Trophoblast cell (in vitro differentiated cells and primary cell): Measurements from ENCODE around the gene TAS2R5. TPM values are rescaled to one million over a fixed set of nuclear protein-coding genes. Genes with fewer than 3 reads are reported as not detected.

ENCODE experiments used
- DNase-seq, 2 donors: peaks; one replicate each; pipeline ENCODE4 v3.0.0-alpha.2; 2016
- H2AFZ ChIP-seq: 2 replicates; pipeline ENCODE4 v1.6.1; 2013; ENCODE audit warnings: low read length, moderate library complexity, mild to moderate bottlenecking; ENCODE audit not compliant: insufficient read depth, poor library complexity
- H2AK5ac ChIP-seq: 2 replicates; pipeline ENCODE4 v1.6.1; 2013; ENCODE audit warnings: mild to moderate bottlenecking, low read length
- H2BK120ac ChIP-seq: 2 replicates; pipeline ENCODE4 v1.6.1; 2013; ENCODE audit warnings: low read length, mild to moderate bottlenecking, moderate library complexity; ENCODE audit not compliant: insufficient read depth, poor library complexity
- H2BK12ac ChIP-seq: 2 replicates; pipeline ENCODE4 v1.6.1; 2013; ENCODE audit warnings: mild to moderate bottlenecking, low read length, moderate library complexity
- H2BK5ac ChIP-seq: 2 replicates; pipeline ENCODE4 v1.6.1; 2013; ENCODE audit warnings: low read length, low read depth, moderate library complexity, mild to moderate bottlenecking; ENCODE audit not compliant: poor library complexity
- H3K14ac ChIP-seq: 2 replicates; pipeline ENCODE4 v1.6.1; 2013; ENCODE audit warnings: mild to moderate bottlenecking, low read length
- H3K18ac ChIP-seq: 2 replicates; pipeline ENCODE4 v1.6.1; 2013; ENCODE audit warnings: mild to moderate bottlenecking, low read length
- H3K23ac ChIP-seq: 2 replicates; pipeline ENCODE4 v1.6.1; 2013; ENCODE audit warnings: low read length
- H3K27ac ChIP-seq: 2 replicates; pipeline ENCODE4 v1.5.1; 2013; ENCODE audit warnings: low read depth, mild to moderate bottlenecking, inconsistent platforms, low read length, moderate library complexity
- H3K27me3 ChIP-seq: 2 replicates; pipeline ENCODE4 v1.6.1; 2013; ENCODE audit warnings: inconsistent platforms, mild to moderate bottlenecking, low read length, moderate library complexity; ENCODE audit not compliant: insufficient read depth
- H3K36me3 ChIP-seq, 2 experiments: 1 replicate in 1 of 2; 2 replicates in 1 of 2; pipeline ENCODE4 v1.6.1; 2013; ENCODE audit warnings: low read length in 2 of 2, mild to moderate bottlenecking in 2 of 2, moderate library complexity in 1 of 2; ENCODE audit not compliant: insufficient read depth in 2 of 2, control insufficient read depth in 1 of 2
- H3K4ac ChIP-seq: 2 replicates; pipeline ENCODE4 v1.6.1; 2013; ENCODE audit warnings: low read depth, mild to moderate bottlenecking, low read length, moderate library complexity
- H3K4me1 ChIP-seq, 2 experiments: 1 replicate in 1 of 2; 2 replicates in 1 of 2; pipeline ENCODE4 v1.6.1; 2013; ENCODE audit warnings: low read length in 2 of 2, mild to moderate bottlenecking in 2 of 2, moderate library complexity in 1 of 2; ENCODE audit not compliant: insufficient read depth in 2 of 2, control insufficient read depth in 1 of 2
- H3K4me2 ChIP-seq: 2 replicates; pipeline ENCODE4 v1.6.1; 2013; ENCODE audit warnings: inconsistent platforms, mild to moderate bottlenecking, low read length, moderate library complexity
- H3K4me3 ChIP-seq: 2 replicates; pipeline ENCODE4 v1.5.1; 2013; ENCODE audit warnings: mild to moderate bottlenecking, low read depth, low read length, inconsistent platforms
- H3K79me1 ChIP-seq: one replicate; pipeline ENCODE4 v1.6.1; 2013; ENCODE audit warnings: low read length
- H3K79me2 ChIP-seq: 2 replicates; pipeline ENCODE4 v1.6.1; 2013; ENCODE audit warnings: low read length, mild to moderate bottlenecking; ENCODE audit not compliant: control insufficient read depth, insufficient read depth, poor library complexity
- H3K9ac ChIP-seq: 2 replicates; pipeline ENCODE4 v1.6.1; 2013; ENCODE audit warnings: mild to moderate bottlenecking, low read length
- H3K9me3 ChIP-seq: 2 replicates; pipeline ENCODE4 v1.6.1; 2013; ENCODE audit warnings: low read depth, mild to moderate bottlenecking, control low read depth, inconsistent platforms, low read length; ENCODE audit not compliant: insufficient read depth
- H4K12ac ChIP-seq: 2 replicates; pipeline ENCODE4 v1.6.1; 2013; ENCODE audit warnings: low read depth, mild to moderate bottlenecking, low read length, moderate library complexity
- H4K8ac ChIP-seq: 2 replicates; pipeline ENCODE4 v1.6.1; 2013; ENCODE audit warnings: low read depth, mild to moderate bottlenecking, low read length, moderate library complexity
- H4K91ac ChIP-seq: one replicate; pipeline ENCODE4 v1.6.1; 2013; ENCODE audit warnings: low read depth, mild to moderate bottlenecking, low read length, moderate library complexity
- WGBS: extraction: QIAGEN DNeasy Blood & Tissue Kit; methylation state at CpG from one replicate; pipeline ENCODE4 v1.1.7; 2013; ENCODE audit warnings: missing lambda C conversion rate; ENCODE audit not compliant: insufficient read length, insufficient coverage; ENCODE audit errors: extremely low coverage; 5-methylcytosine and 5-hydroxymethylcytosine counted together
- polyA plus RNA-seq: library from polyadenylated mRNA; stranded (reverse); fragments of 200-250 nt; gene quantifications from 2 replicates; pipeline ENCODE4 v1.2.3, GENCODE V29; 2013

The TAS2R5 gene, protein sequence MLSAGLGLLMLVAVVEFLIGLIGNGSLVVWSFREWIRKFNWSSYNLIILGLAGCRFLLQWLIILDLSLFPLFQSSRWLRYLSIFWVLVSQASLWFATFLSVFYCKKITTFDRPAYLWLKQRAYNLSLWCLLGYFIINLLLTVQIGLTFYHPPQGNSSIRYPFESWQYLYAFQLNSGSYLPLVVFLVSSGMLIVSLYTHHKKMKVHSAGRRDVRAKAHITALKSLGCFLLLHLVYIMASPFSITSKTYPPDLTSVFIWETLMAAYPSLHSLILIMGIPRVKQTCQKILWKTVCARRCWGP
- polyA plus RNA-seq, result 0.31 and 0.42 TPM in 2 replicates

DNA sequence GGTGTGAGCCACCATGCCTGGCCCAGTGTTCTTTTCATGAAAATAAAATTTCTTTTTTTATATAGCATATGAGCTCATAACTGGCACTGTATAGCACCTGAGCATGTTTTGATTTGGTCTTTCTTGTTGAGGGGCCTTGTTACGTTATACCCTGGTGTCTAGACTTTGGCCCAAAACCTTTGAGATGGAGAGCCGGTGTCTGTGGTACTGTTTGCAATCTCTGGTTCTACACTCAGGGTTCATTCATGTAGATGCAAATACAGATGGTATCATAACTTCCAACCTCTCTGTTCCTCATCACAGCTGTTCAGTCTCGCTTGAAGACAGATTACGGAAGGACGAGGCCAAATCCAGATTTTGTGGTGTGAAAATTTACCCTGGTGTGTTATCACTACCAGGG lies at the start of gene TAS2R5:
Gene TAS2R5, plus strand, starts transcription at position 301 of the 400 bp plus-strand sequence. CDS start 145 bp downstream, outside the sequence.
- no peaks in the 10 kb centered on the region for H3K79me1 ChIP-seq
- H3K36me3 ChIP-seq, result peaks cover 10 to 11% of the 10 kb centered on the region in 2 experiments
- no peak for DNase-seq
- no peaks in the 10 kb centered on the region for H3K27me3 ChIP-seq
- no peak within 1 kb of the TSS for H3K27ac ChIP-seq
- H4K12ac ChIP-seq, result no peak within 1 kb of the TSS
- no peak within 1 kb of the TSS for H3K4ac ChIP-seq
- H3K9ac ChIP-seq, result no peak within 1 kb of the TSS
- H3K4me2 ChIP-seq, result no peak within 1 kb of the TSS
- no peaks in the 10 kb centered on the region for H3K9me3 ChIP-seq
- no peak within 1 kb of the TSS for H3K4me3 ChIP-seq
- H3K23ac ChIP-seq, result no peak within 1 kb of the TSS
- H2AFZ ChIP-seq, result no peak within 1 kb of the TSS
- no peak within 1 kb of the TSS for H2BK5ac ChIP-seq
- no peak within 1 kb of the TSS for H2BK12ac ChIP-seq
- H3K14ac ChIP-seq, result no peak within 1 kb of the TSS
- no peak within 1 kb of the TSS for H2AK5ac ChIP-seq
- H3K18ac ChIP-seq, result no peak within 1 kb of the TSS
- H4K91ac ChIP-seq, result no peak within 1 kb of the TSS
- WGBS, result no CpG with 5 or more reads among the region's 5 CpGs
- no peaks in the 10 kb centered on the region for H3K4me1 ChIP-seq
- H2BK120ac ChIP-seq, result no peak within 1 kb of the TSS
- H4K8ac ChIP-seq, result no peak within 1 kb of the TSS
- H3K79me2 ChIP-seq, result no peaks in the 10 kb centered on the region

DNA sequence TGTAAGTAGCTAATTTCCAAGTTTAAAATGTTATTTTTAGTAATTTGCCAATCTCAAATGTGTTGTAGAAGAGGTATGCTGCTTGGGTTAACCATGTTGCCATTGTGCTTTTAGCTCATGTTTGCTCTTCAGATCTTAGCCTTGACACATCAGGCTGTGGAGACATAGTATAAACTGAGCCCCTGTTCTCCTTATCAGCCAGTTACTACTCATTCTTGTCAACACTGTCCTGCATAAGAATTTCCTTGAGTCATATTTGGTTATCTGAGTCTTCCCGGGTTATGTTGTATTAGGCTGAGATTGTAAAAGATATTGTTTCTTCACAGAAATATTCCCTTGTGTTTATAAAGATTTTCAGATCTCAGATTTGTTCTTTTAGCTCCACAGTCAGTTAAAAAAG lies 47.8 kb upstream of the TAS2R5 start:
- WGBS, result no CpG with 5 or more reads among the region's 1 CpG
- H3K9ac ChIP-seq, result no peak overlapping the region
- no peak overlapping the region for H2BK5ac ChIP-seq
- no peak overlapping the region for H4K8ac ChIP-seq
- H3K18ac ChIP-seq, result no peak overlapping the region
- no peak overlapping the region for H3K4ac ChIP-seq
- peaks cover 0 to 6% of the 10 kb centered on the region in 2 experiments for H3K4me1 ChIP-seq
- DNase-seq, result peak in 1 of 2 donors; percentile 56
- peaks cover 2% of the 10 kb centered on the region for H3K79me1 ChIP-seq
- no peak overlapping the region for H4K91ac ChIP-seq
- no peak overlapping the region for H3K14ac ChIP-seq
- no peak overlapping the region for H2AK5ac ChIP-seq
- no peak overlapping the region for H3K4me2 ChIP-seq
- no peak overlapping the region for H3K27ac ChIP-seq
- H2AFZ ChIP-seq, result no peak overlapping the region
- H4K12ac ChIP-seq, result no peak overlapping the region
- H3K23ac ChIP-seq, result no peak overlapping the region
- H3K4me3 ChIP-seq, result no peak overlapping the region
- H3K27me3 ChIP-seq, result no peaks in the 10 kb centered on the region
- H3K79me2 ChIP-seq, result peaks cover 5% of the 10 kb centered on the region
- H2BK120ac ChIP-seq, result no peak overlapping the region
- H2BK12ac ChIP-seq, result no peak overlapping the region
- no peaks in the 10 kb centered on the region for H3K9me3 ChIP-seq
- H3K36me3 ChIP-seq, result peaks cover 18 to 32% of the 10 kb centered on the region in 2 experiments

DNA sequence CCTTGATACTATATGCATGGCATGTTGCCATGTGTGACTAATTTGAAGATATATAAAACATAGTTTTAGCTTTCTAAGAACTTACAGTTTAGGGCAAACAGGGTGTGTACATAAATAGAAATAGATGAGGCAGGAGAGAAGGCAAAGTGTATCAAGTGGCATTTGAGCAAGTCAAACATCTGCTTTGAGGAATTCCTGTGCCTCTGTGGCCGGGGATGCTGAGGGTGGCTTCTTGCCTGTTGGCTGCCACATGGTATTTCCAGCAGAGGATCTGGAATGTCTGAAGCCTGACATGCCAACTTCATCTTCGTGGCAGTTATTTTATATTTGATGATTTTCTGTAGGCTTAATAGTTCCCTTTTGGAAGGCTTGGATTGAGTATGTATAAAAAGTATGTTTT lies 45.9 kb upstream of the TAS2R5 start:
- no peak overlapping the region for H3K27ac ChIP-seq
- no peak overlapping the region for H3K9ac ChIP-seq
- no peaks in the 10 kb centered on the region for H3K9me3 ChIP-seq
- H3K27me3 ChIP-seq, result no peaks in the 10 kb centered on the region
- H4K8ac ChIP-seq, result no peak overlapping the region
- H2AFZ ChIP-seq, result no peak overlapping the region
- H3K4me2 ChIP-seq, result no peak overlapping the region
- peaks cover 18 to 35% of the 10 kb centered on the region in 2 experiments for H3K36me3 ChIP-seq
- no peak overlapping the region for H4K91ac ChIP-seq
- peaks cover 0 to 3% of the 10 kb centered on the region in 2 experiments for H3K4me1 ChIP-seq
- no peaks in the 10 kb centered on the region for H3K79me1 ChIP-seq
- no peak overlapping the region for H2BK12ac ChIP-seq
- no peak overlapping the region for H4K12ac ChIP-seq
- WGBS, result no CpG with 5 or more reads among the region's 2 CpGs
- no peak overlapping the region for H3K4ac ChIP-seq
- no peak overlapping the region for H3K4me3 ChIP-seq
- H3K14ac ChIP-seq, result no peak overlapping the region
- DNase-seq, result no peak
- H2BK120ac ChIP-seq, result no peak overlapping the region
- H2BK5ac ChIP-seq, result no peak overlapping the region
- H3K23ac ChIP-seq, result no peak overlapping the region
- no peak overlapping the region for H3K18ac ChIP-seq
- H2AK5ac ChIP-seq, result no peak overlapping the region
- H3K79me2 ChIP-seq, result peaks cover 2% of the 10 kb centered on the region

DNA sequence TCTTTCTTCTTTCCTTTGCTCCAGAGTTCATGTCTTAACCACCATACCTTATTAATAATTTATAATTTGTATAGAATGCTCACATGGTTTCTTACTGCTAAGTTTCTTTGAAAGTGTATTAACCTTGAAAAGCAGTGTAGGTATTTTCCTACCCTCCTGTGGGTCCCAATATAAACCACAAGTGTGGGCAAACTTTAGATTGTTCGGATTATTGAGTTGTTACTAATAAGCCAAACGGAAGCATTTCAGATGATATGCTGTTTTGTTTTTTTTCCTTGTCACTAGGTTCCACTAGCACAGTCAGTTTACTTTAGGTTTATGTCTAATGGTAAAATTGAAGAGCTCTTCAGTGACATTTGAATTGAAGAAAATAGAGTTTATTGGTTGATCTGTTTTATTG lies 41.6 kb upstream of the TAS2R5 start:
- no peak overlapping the region for H4K91ac ChIP-seq
- H3K9ac ChIP-seq, result no peak overlapping the region
- H3K27ac ChIP-seq, result no peak overlapping the region
- peaks cover 6% of the 10 kb centered on the region for H3K9me3 ChIP-seq
- no peak overlapping the region for H3K4ac ChIP-seq
- no peak overlapping the region for H3K23ac ChIP-seq
- no peak overlapping the region for H2BK120ac ChIP-seq
- H4K8ac ChIP-seq, result no peak overlapping the region
- H3K4me2 ChIP-seq, result no peak overlapping the region
- DNase-seq, result peak in 1 of 2 donors; percentile 28
- H2AK5ac ChIP-seq, result no peak overlapping the region
- H3K27me3 ChIP-seq, result no peaks in the 10 kb centered on the region
- H3K79me2 ChIP-seq, result no peaks in the 10 kb centered on the region
- no CpG with 5 or more reads among the region's 2 CpGs for WGBS
- H2BK12ac ChIP-seq, result no peak overlapping the region
- no peak overlapping the region for H4K12ac ChIP-seq
- H3K79me1 ChIP-seq, result no peaks in the 10 kb centered on the region
- H3K18ac ChIP-seq, result no peak overlapping the region
- H3K4me1 ChIP-seq, result no peaks in the 10 kb centered on the region
- no peak overlapping the region for H3K4me3 ChIP-seq
- peaks cover 22 to 39% of the 10 kb centered on the region in 2 experiments for H3K36me3 ChIP-seq
- H2BK5ac ChIP-seq, result no peak overlapping the region
- no peak overlapping the region for H3K14ac ChIP-seq
- no peak overlapping the region for H2AFZ ChIP-seq
